Mesendoderm (in vitro differentiated cells): Measurements from ENCODE around the gene MORN1.

Experiments
- DNase-seq: peaks from one replicate; pipeline ENCODE4 v3.0.0; 2013
- H2AK5ac ChIP-seq: 2 replicates; pipeline ENCODE4 v1.6.1; 2013; ENCODE audit warnings: low read length, inconsistent platforms
- H2BK120ac ChIP-seq: 2 replicates; pipeline ENCODE4 v1.6.1; 2013; ENCODE audit warnings: low read depth, mild to moderate bottlenecking, low read length, moderate library complexity, mixed read lengths
- H2BK15ac ChIP-seq: replicated peaks from 2 replicates; pipeline ENCODE4 v1.6.1; 2013; ENCODE audit warnings: low read depth, mild to moderate bottlenecking, moderate library complexity
- H2BK5ac ChIP-seq: 2 replicates; pipeline ENCODE4 v1.6.1; 2013; ENCODE audit warnings: low read length, inconsistent platforms
- H3K18ac ChIP-seq: 2 replicates; pipeline ENCODE4 v1.6.1; 2013; ENCODE audit warnings: mild to moderate bottlenecking, low read length, mixed read lengths
- H3K23ac ChIP-seq: one replicate; pipeline ENCODE4 v1.6.1; 2013; ENCODE audit warnings: low read length
- H3K27ac ChIP-seq: 2 replicates; pipeline ENCODE4 v1.5.1; 2013; ENCODE audit warnings: low read depth, mild to moderate bottlenecking, inconsistent platforms, low read length, moderate library complexity
- H3K27me3 ChIP-seq: 2 replicates; pipeline ENCODE4 v1.6.1; 2013; ENCODE audit warnings: low read length, control low read depth, mild to moderate bottlenecking, inconsistent platforms; ENCODE audit not compliant: insufficient read depth, poor library complexity
- H3K36me3 ChIP-seq: 2 replicates; pipeline ENCODE4 v1.6.1; 2013; ENCODE audit warnings: low read length, inconsistent platforms; ENCODE audit not compliant: control insufficient read depth, insufficient read depth
- H3K4ac ChIP-seq: one replicate; pipeline ENCODE4 v1.6.1; 2013; ENCODE audit warnings: low read depth, mild to moderate bottlenecking, low read length, moderate library complexity
- H3K4me1 ChIP-seq: 2 replicates; pipeline ENCODE4 v1.6.1; 2013; ENCODE audit warnings: low read depth, low read length, inconsistent platforms; ENCODE audit not compliant: control insufficient read depth
- H3K4me2 ChIP-seq: 2 replicates; pipeline ENCODE4 v1.6.1; 2013; ENCODE audit warnings: low read length
- H3K4me3 ChIP-seq: 2 replicates; pipeline ENCODE4 v1.5.1; 2013; ENCODE audit warnings: mild to moderate bottlenecking, low read length
- H3K56ac ChIP-seq: one replicate; pipeline ENCODE4 v1.6.1; 2013; ENCODE audit warnings: low read length
- H3K79me1 ChIP-seq: 2 replicates; pipeline ENCODE4 v1.6.1; 2013; ENCODE audit warnings: low read length, inconsistent platforms
- H3K79me2 ChIP-seq: 2 replicates; pipeline ENCODE4 v1.6.1; 2013; ENCODE audit warnings: mild to moderate bottlenecking, low read length; ENCODE audit not compliant: control insufficient read depth, insufficient read depth
- H3K9ac ChIP-seq: 2 replicates; pipeline ENCODE4 v1.6.1; 2013; ENCODE audit warnings: low read length, inconsistent platforms
- H4K5ac ChIP-seq: one replicate; pipeline ENCODE4 v1.6.1; 2013; ENCODE audit warnings: low read length
- H4K8ac ChIP-seq: one replicate; pipeline ENCODE4 v1.6.1; 2013; ENCODE audit warnings: low read depth, mild to moderate bottlenecking, control low read depth, low read length, moderate library complexity
- WGBS: extraction: QIAGEN DNeasy Blood & Tissue Kit; methylation state at CpG from one replicate; pipeline ENCODE4 v1.1.7; 2013; ENCODE audit warnings: low lambda C conversion rate, missing lambda C conversion rate; ENCODE audit not compliant: insufficient coverage; ENCODE audit errors: extremely low coverage; 5-methylcytosine and 5-hydroxymethylcytosine counted together

MORN1 gene

GRCh38 chr1:2340918-2341254 is 50.5 kb downstream of the MORN1 start:
- no peaks in the 10 kb centered on the region for H3K79me1 ChIP-seq
- H3K27me3 ChIP-seq, result no peaks in the 10 kb centered on the region
- no peaks in the 10 kb centered on the region for H3K79me2 ChIP-seq
- H2BK120ac ChIP-seq, result no peak overlapping the region
- H3K56ac ChIP-seq, result no peak overlapping the region
- H3K4me3 ChIP-seq, result no peak overlapping the region
- no peak for DNase-seq
- no peak overlapping the region for H2AK5ac ChIP-seq
- no peaks in the 10 kb centered on the region for H3K4me1 ChIP-seq
- no peak overlapping the region for H3K4me2 ChIP-seq
- no peak overlapping the region for H3K27ac ChIP-seq
- H2BK15ac ChIP-seq, result no peak overlapping the region
- no peak overlapping the region for H4K5ac ChIP-seq
- no peak overlapping the region for H4K8ac ChIP-seq
- H3K18ac ChIP-seq, result no peak overlapping the region
- no peak overlapping the region for H3K23ac ChIP-seq
- H3K36me3 ChIP-seq, result no peaks in the 10 kb centered on the region
- H2BK5ac ChIP-seq, result no peak overlapping the region
- WGBS, result no CpG with 5 or more reads among the region's 14 CpGs
- H3K4ac ChIP-seq, result no peak overlapping the region
- no peak overlapping the region for H3K9ac ChIP-seq

GRCh38 chr1:2340086-2340917 is 51.1 kb downstream of the MORN1 start:
- DNase-seq, result no peak
- H2BK120ac ChIP-seq, result no peak overlapping the region
- H3K79me2 ChIP-seq, result no peaks in the 10 kb centered on the region
- no peak overlapping the region for H3K27ac ChIP-seq
- H2AK5ac ChIP-seq, result no peak overlapping the region
- no peaks in the 10 kb centered on the region for H3K27me3 ChIP-seq
- H3K56ac ChIP-seq, result no peak overlapping the region
- no peak overlapping the region for H3K4me3 ChIP-seq
- no peak overlapping the region for H2BK15ac ChIP-seq
- no peak overlapping the region for H3K23ac ChIP-seq
- H3K4ac ChIP-seq, result no peak overlapping the region
- no peak overlapping the region for H2BK5ac ChIP-seq
- no peak overlapping the region for H3K4me2 ChIP-seq
- no peaks in the 10 kb centered on the region for H3K36me3 ChIP-seq
- H4K8ac ChIP-seq, result no peak overlapping the region
- H3K4me1 ChIP-seq, result no peaks in the 10 kb centered on the region
- H3K79me1 ChIP-seq, result no peaks in the 10 kb centered on the region
- no CpG with 5 or more reads among the region's 24 CpGs for WGBS
- no peak overlapping the region for H3K18ac ChIP-seq
- no peak overlapping the region for H4K5ac ChIP-seq
- H3K9ac ChIP-seq, result no peak overlapping the region

DNA sequence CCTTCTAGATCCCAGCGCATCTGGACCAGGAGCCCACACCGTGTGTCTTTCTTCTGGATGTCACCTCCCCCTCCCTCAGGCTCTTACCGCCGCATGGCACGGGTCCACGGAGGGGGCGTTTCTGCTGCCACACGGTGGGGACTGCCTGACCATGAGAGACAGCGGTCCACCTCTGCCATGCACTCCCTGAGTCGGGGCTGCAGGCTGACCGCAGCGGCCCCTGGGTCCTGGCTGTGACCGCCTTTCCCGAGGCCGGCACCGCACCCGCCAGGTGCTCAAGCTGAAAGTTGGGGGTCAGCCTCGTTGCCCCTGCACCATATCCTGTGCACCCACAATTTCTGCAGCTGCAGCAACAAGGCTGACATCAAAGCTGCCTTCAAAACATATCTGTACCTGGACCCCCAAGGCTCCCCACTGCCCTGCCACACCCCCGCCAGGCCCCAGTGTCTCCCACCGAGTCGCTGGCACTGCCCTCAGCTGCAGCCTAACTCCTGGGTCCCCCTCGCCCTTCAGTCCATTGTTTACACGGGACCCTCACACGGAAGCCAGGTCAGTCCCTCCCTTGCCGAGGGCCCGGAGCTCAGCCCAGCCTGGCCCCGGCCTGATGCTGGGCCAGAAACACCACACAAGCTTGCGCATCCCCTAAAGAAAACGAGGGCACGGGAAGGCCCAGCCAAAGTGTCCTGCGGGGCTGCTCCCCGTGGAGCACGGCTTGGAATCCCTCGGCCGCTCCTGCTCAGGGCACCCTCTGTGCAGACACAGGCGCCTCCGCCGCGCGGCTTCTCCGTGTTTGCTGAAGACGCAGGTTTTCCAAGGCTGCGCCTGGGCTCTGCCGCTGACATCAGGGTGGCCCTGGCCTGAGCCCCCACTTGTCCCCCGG is 51.9 kb downstream of the MORN1 start:
- Histone ChIP-seq H3K4ac (no peak overlapping the region), H3K27me3 (no peaks in the 10 kb centered on the region), H4K5ac (no peak overlapping the region), H3K23ac (no peak overlapping the region), H4K8ac (no peak overlapping the region), H3K4me2 (no peak overlapping the region), H3K56ac (no peak overlapping the region), H3K9ac (no peak overlapping the region), H3K18ac (no peak overlapping the region), H3K79me2 (no peaks in the 10 kb centered on the region), H3K36me3 (no peaks in the 10 kb centered on the region), H2AK5ac (no peak overlapping the region), H3K79me1 (no peaks in the 10 kb centered on the region), H2BK15ac (no peak overlapping the region), H2BK5ac (no peak overlapping the region), H3K4me1 (no peaks in the 10 kb centered on the region), H3K27ac (no peak overlapping the region), H2BK120ac (no peak overlapping the region), H3K4me3 (no peak overlapping the region)
- no peak for DNase-seq
- no CpG with 5 or more reads among the region's 45 CpGs for WGBS

- Histone ChIP-seq H3K4me1 (no peaks in the 10 kb centered on the region), H3K27ac (no peak overlapping the region), H3K4ac (no peak overlapping the region), H4K8ac (no peak overlapping the region), H2AK5ac (no peak overlapping the region), H3K56ac (no peak overlapping the region), H3K79me2 (no peaks in the 10 kb centered on the region), H3K9ac (no peak overlapping the region), H2BK15ac (no peak overlapping the region), H2BK5ac (no peak overlapping the region), H3K36me3 (no peaks in the 10 kb centered on the region), H3K23ac (no peak overlapping the region), H3K4me3 (no peak overlapping the region), H2BK120ac (no peak overlapping the region), H3K18ac (no peak overlapping the region), H3K79me1 (no peaks in the 10 kb centered on the region), H4K5ac (no peak overlapping the region), H3K4me2 (no peak overlapping the region), H3K27me3 (no peaks in the 10 kb centered on the region)
- WGBS, result no CpG with 5 or more reads among the region's 10 CpGs
- DNase-seq, result no peak
These were observed 53.9 kb downstream of the MORN1 start for GRCh38 chr1:2337501-2337900.

GRCh38 chr1:2337081-2337480 is 54.3 kb downstream of the MORN1 start:
- Histone ChIP-seq H3K56ac (no peak overlapping the region), H2BK120ac (no peak overlapping the region), H4K5ac (no peak overlapping the region), H3K27me3 (no peaks in the 10 kb centered on the region), H2BK5ac (no peak overlapping the region), H3K79me2 (no peaks in the 10 kb centered on the region), H3K18ac (no peak overlapping the region), H3K4me1 (no peaks in the 10 kb centered on the region), H3K9ac (no peak overlapping the region), H3K4me3 (no peak overlapping the region), H3K36me3 (no peaks in the 10 kb centered on the region), H3K79me1 (no peaks in the 10 kb centered on the region), H3K4ac (no peak overlapping the region), H4K8ac (no peak overlapping the region), H3K27ac (no peak overlapping the region), H2AK5ac (no peak overlapping the region), H3K23ac (no peak overlapping the region), H2BK15ac (no peak overlapping the region), H3K4me2 (no peak overlapping the region)
- DNase-seq, result no peak
- no CpG with 5 or more reads among the region's 23 CpGs for WGBS
